ENCODE results near the gene CPNE4.
"Not testable (repeated sequence)": the region's sequence is repeated elsewhere in the genome, so short reads cannot be mapped to it uniquely, and the experiment has no call there.

The CPNE4 gene

GRCh38 chr3:132016061-132017041 is 18.5 kb downstream of the CPNE4 start:
- DNase-seq (ENCODE audit: low read depth, low spot score), result no peak

GRCh38 chr3:132014105-132014504 is 20.7 kb downstream of the CPNE4 start:
- peak; percentile 49 for DNase-seq (ENCODE audit: low read depth, low spot score)

GRCh38 chr3:132009241-132009640 is 25.6 kb downstream of the CPNE4 start:
- DNase-seq (ENCODE audit: low read depth, low spot score), result no peak

- DNase-seq (ENCODE audit: low read depth, low spot score), result no peak
Measured at GRCh38 chr3:132008837-132009236, 26.0 kb downstream of the CPNE4 start.

- DNase-seq (ENCODE audit: low read depth, low spot score), result no peak
Measured at GRCh38 chr3:132007617-132008016, 27.2 kb downstream of the CPNE4 start.

GRCh38 chr3:132006605-132007204 is 28.1 kb downstream of the CPNE4 start:
- DNase-seq (ENCODE audit: low read depth, low spot score), result peak; percentile 14

GRCh38 chr3:132004571-132004970 is 30.2 kb downstream of the CPNE4 start:
- no peak for DNase-seq (ENCODE audit: low read depth, low spot score)

- no peak for DNase-seq (ENCODE audit: low read depth, low spot score)
Measured at GRCh38 chr3:132003685-132004084, 31.1 kb downstream of the CPNE4 start.

GRCh38 chr3:132001999-132002398 is 32.8 kb downstream of the CPNE4 start:
- no peak for DNase-seq (ENCODE audit: low read depth, low spot score)

GRCh38 chr3:132001036-132001435 is 33.8 kb downstream of the CPNE4 start:
- no peak for DNase-seq (ENCODE audit: low read depth, low spot score)

- DNase-seq (ENCODE audit: low read depth, low spot score), result no peak
Measured at GRCh38 chr3:131998027-131998426, 36.8 kb downstream of the CPNE4 start.

GRCh38 chr3:131995891-131996290 is 38.9 kb downstream of the CPNE4 start:
- no peak for DNase-seq (ENCODE audit: low read depth, low spot score)

GRCh38 chr3:131989318-131989717 is 45.5 kb downstream of the CPNE4 start:
- DNase-seq (ENCODE audit: low read depth, low spot score), result no peak

GRCh38 chr3:131988209-131988608 is 46.6 kb downstream of the CPNE4 start:
- DNase-seq (ENCODE audit: low read depth, low spot score), result no peak

- DNase-seq (ENCODE audit: low read depth, low spot score), result no peak
Measured at GRCh38 chr3:131983689-131984088, 51.1 kb downstream of the CPNE4 start.

- DNase-seq (ENCODE audit: low read depth, low spot score), result no peak
Measured at GRCh38 chr3:131981323-131981722, 53.5 kb downstream of the CPNE4 start.

- no peak for DNase-seq (ENCODE audit: low read depth, low spot score)
Measured at GRCh38 chr3:131976448-131976847, 58.4 kb downstream of the CPNE4 start.

GRCh38 chr3:131975047-131975446 is 59.8 kb downstream of the CPNE4 start:
- no peak for DNase-seq (ENCODE audit: low read depth, low spot score)

- DNase-seq (ENCODE audit: low read depth, low spot score), result no peak
Measured at GRCh38 chr3:131973731-131974130, 61.1 kb downstream of the CPNE4 start.

- no peak for DNase-seq (ENCODE audit: low read depth, low spot score)
Measured at GRCh38 chr3:131972550-131972949, 62.3 kb downstream of the CPNE4 start.

GRCh38 chr3:131972091-131972490 is 62.7 kb downstream of the CPNE4 start:
- no peak for DNase-seq (ENCODE audit: low read depth, low spot score)

GRCh38 chr3:131963442-131963841 is 71.4 kb downstream of the CPNE4 start:
- DNase-seq (ENCODE audit: low read depth, low spot score), result not testable (repeated sequence)

GRCh38 chr3:131962982-131963381 is 71.8 kb downstream of the CPNE4 start:
- no peak for DNase-seq (ENCODE audit: low read depth, low spot score)
